ENCODE measurements around the gene CYP8B1. TPM values are rescaled to one million over a fixed set of nuclear protein-coding genes. Genes with fewer than 3 reads are reported as not detected.

The CYP8B1 gene
- total RNA-seq, 1 experiment from 2014 or later: not detected

DNA sequence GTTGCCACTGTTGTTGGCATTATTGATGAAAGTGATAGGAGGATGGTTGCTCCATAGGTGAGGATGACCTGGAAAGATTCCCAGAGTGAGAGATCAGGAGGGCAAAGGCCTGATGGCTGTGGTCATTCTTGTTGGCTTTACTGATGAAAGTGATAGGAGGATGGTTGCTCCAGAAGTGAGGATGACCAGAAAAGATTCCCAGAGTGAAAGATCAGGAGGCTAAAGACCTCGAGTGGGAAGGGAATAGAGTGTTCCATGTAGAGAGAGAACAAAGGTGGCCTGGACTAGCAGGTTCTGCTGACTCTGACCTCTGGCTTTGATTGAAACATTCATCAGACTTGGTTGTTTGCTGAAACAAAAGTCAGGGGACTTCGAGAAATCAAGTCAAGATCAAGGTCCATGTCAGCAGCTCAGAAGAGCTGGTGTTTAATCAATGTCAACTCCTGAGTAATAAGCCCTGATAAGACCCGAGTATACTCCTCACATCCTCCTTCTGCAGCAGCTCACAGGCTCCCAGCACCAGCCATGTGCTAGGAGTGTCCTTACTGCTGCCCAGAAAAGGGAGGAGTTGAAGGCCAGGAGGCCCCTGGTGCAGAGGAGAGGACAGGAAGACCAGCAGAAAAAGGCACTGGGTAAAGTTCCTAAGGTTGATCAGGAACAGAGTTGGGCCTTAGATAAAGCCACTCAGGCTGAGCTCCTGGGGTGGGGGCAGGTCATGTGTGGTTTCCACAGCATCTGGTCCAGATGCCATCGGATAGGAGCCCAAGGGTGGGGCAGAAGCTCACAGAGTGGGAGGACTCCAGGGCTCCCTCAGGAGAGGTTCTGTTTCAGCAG, 19.9 kb downstream of the CYP8B1 start:
- H3K4me3 Mint-ChIP-seq (ENCODE audit: low read depth, unreplicated experiment): no peak overlapping the region
- no TSS peak for BruUV-seq (replicated peaks)
- H3K4me1 Mint-ChIP-seq (ENCODE audit: low read depth, unreplicated experiment): no peaks in the 10 kb centered on the region
- CTCF ChIA-PET: interaction anchor here (0.7 kb wide), 1 partner anchor 188 kb away, joined by 4 read pairs; no protein-coding TSS in a partner anchor
- H3K27me3 Mint-ChIP-seq (ENCODE audit: unreplicated experiment): peaks cover 71% of the 10 kb centered on the region
- DNase-seq: no peak
- TF ChIP-seq, protein P1, sequence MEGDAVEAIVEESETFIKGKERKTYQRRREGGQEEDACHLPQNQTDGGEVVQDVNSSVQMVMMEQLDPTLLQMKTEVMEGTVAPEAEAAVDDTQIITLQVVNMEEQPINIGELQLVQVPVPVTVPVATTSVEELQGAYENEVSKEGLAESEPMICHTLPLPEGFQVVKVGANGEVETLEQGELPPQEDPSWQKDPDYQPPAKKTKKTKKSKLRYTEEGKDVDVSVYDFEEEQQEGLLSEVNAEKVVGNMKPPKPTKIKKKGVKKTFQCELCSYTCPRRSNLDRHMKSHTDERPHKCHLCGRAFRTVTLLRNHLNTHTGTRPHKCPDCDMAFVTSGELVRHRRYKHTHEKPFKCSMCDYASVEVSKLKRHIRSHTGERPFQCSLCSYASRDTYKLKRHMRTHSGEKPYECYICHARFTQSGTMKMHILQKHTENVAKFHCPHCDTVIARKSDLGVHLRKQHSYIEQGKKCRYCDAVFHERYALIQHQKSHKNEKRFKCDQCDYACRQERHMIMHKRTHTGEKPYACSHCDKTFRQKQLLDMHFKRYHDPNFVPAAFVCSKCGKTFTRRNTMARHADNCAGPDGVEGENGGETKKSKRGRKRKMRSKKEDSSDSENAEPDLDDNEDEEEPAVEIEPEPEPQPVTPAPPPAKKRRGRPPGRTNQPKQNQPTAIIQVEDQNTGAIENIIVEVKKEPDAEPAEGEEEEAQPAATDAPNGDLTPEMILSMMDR (IDR thresholded peaks at IDR 0.05; ENCODE audit: unreplicated experiment): no peak
- H3K9me3 Mint-ChIP-seq (ENCODE audit: low read depth, unreplicated experiment): peaks cover 2% of the 10 kb centered on the region
- H3K27ac Mint-ChIP-seq (ENCODE audit: unreplicated experiment): no peak overlapping the region
- intact Hi-C loops (cut with micrococcal nuclease; ENCODE audit: unreplicated experiment): no loop called here
- no peaks in the 10 kb centered on the region for H3K36me3 Mint-ChIP-seq (ENCODE audit: insufficient read depth, unreplicated experiment)

- intact Hi-C loops (cut with micrococcal nuclease; ENCODE audit: unreplicated experiment): no loop called here
- TF ChIP-seq, protein P1 (IDR thresholded peaks at IDR 0.05; ENCODE audit: unreplicated experiment): no peak
- BruUV-seq (replicated peaks): no TSS peak
- DNase-seq: no peak
- Mint-ChIP-seq H3K4me1 (ENCODE audit: low read depth, unreplicated experiment) (no peaks in the 10 kb centered on the region), H3K4me3 (ENCODE audit: low read depth, unreplicated experiment) (no peak overlapping the region), H3K27me3 (ENCODE audit: unreplicated experiment) (peaks cover 71% of the 10 kb centered on the region), H3K9me3 (ENCODE audit: low read depth, unreplicated experiment) (no peaks in the 10 kb centered on the region), H3K27ac (ENCODE audit: unreplicated experiment) (no peak overlapping the region), H3K36me3 (ENCODE audit: insufficient read depth, unreplicated experiment) (no peaks in the 10 kb centered on the region)
- CTCF ChIA-PET: interaction anchor here (0.6 to 0.7 kb wide), 2 partner anchors 353 to 832 kb away, joined by 5 read pairs; no protein-coding TSS in a partner anchor
Observed at GRCh38 chr3:42855219-42855546, 20.5 kb downstream of the CYP8B1 start.

GRCh38 chr3:42853739-42854302, 21.9 kb downstream of the CYP8B1 start:
- no TSS peak for BruUV-seq (replicated peaks)
- Mint-ChIP-seq H3K36me3 (ENCODE audit: insufficient read depth, unreplicated experiment) (no peaks in the 10 kb centered on the region), H3K4me1 (ENCODE audit: low read depth, unreplicated experiment) (no peaks in the 10 kb centered on the region), H3K4me3 (ENCODE audit: low read depth, unreplicated experiment) (no peak overlapping the region), H3K27ac (ENCODE audit: unreplicated experiment) (no peak overlapping the region), H3K27me3 (ENCODE audit: unreplicated experiment) (peaks cover 61% of the 10 kb centered on the region), H3K9me3 (ENCODE audit: low read depth, unreplicated experiment) (no peaks in the 10 kb centered on the region)
- intact Hi-C loops (cut with micrococcal nuclease; ENCODE audit: unreplicated experiment): no loop called here
- DNase-seq: no peak
- CTCF ChIA-PET: no interaction called here
- TF ChIP-seq, protein P1 (IDR thresholded peaks at IDR 0.05; ENCODE audit: unreplicated experiment): no peak

GRCh38 chr3:42853056-42853455, 22.6 kb downstream of the CYP8B1 start:
- no peaks in the 10 kb centered on the region for H3K9me3 Mint-ChIP-seq (ENCODE audit: low read depth, unreplicated experiment)
- CTCF ChIA-PET: interaction anchor here (0.8 kb wide), 1 partner anchor 28 kb away, joined by 3 read pairs; no protein-coding TSS in a partner anchor
- no TSS peak for BruUV-seq (replicated peaks)
- intact Hi-C loops (cut with micrococcal nuclease; ENCODE audit: unreplicated experiment): no loop called here
- no peak overlapping the region for H3K27ac Mint-ChIP-seq (ENCODE audit: unreplicated experiment)
- H3K36me3 Mint-ChIP-seq (ENCODE audit: insufficient read depth, unreplicated experiment): no peaks in the 10 kb centered on the region
- peaks cover 54% of the 10 kb centered on the region for H3K27me3 Mint-ChIP-seq (ENCODE audit: unreplicated experiment)
- H3K4me3 Mint-ChIP-seq (ENCODE audit: low read depth, unreplicated experiment): no peak overlapping the region
- H3K4me1 Mint-ChIP-seq (ENCODE audit: low read depth, unreplicated experiment): no peaks in the 10 kb centered on the region
- DNase-seq: no peak
- TF ChIP-seq, protein P1 (IDR thresholded peaks at IDR 0.05; ENCODE audit: unreplicated experiment): no peak
